Neural progenitor cell (in vitro differentiated cells): ENCODE measurements around the gene NSG2. TPM values are rescaled to one million over a fixed set of nuclear protein-coding genes. Genes with fewer than 3 reads are reported as not detected.

Source experiments
- DNase-seq: peaks from one replicate; pipeline ENCODE4 v3.0.0-alpha.2; 2016; ENCODE audit warnings: low spot score
- H2AFZ ChIP-seq: fragments of 200-600 bp; sonication (generic); replicated peaks from 2 replicates; pipeline ENCODE4 v1.6.1; 2016; ENCODE audit warnings: antibody characterized with exemption
- H3F3A ChIP-seq: fragments of 200-600 bp; sonication (generic); 2 replicates; pipeline ENCODE4 v1.6.1; 2016; ENCODE audit warnings: antibody characterized with exemption, low read depth
- H3K27ac ChIP-seq: fragments of 200-600 bp; sonication (generic); 2 replicates; pipeline ENCODE4 v1.5.1; 2016; ENCODE audit warnings: mild to moderate bottlenecking
- H3K27me3 ChIP-seq: fragments of 200-600 bp; sonication (generic); 2 replicates; pipeline ENCODE4 v1.6.1; 2016; ENCODE audit warnings: mild to moderate bottlenecking, moderate library complexity
- H3K36me3 ChIP-seq: fragments of 200-600 bp; sonication (generic); 2 replicates; pipeline ENCODE4 v1.5.1; 2016
- H3K4me1 ChIP-seq: fragments of 200-600 bp; sonication (generic); 2 replicates; pipeline ENCODE4 v1.6.1; 2016; ENCODE audit warnings: mixed run types
- H3K4me2 ChIP-seq: fragments of 200-600 bp; sonication (generic); 2 replicates; pipeline ENCODE4 v1.6.1; 2016
- H3K4me3 ChIP-seq: fragments of 200-600 bp; sonication (generic); 2 replicates; pipeline ENCODE4 v1.5.1; 2016
- H3K79me2 ChIP-seq: fragments of 200-600 bp; sonication (generic); 2 replicates; pipeline ENCODE4 v1.6.1; 2016; ENCODE audit warnings: low read depth
- H3K9ac ChIP-seq: fragments of 200-600 bp; sonication (generic); 2 replicates; pipeline ENCODE4 v1.6.1; 2016
- H3K9me3 ChIP-seq: fragments of 200-600 bp; sonication (generic); 2 replicates; pipeline ENCODE4 v1.5.1; 2016; ENCODE audit warnings: low read depth
- H4K20me1 ChIP-seq: fragments of 200-600 bp; sonication (generic); 2 replicates; pipeline ENCODE4 v1.6.1; 2016; ENCODE audit warnings: low read depth
- H3K27ac Mint-ChIP-seq: 3 replicates; pipeline ENCODE4 v1.8.0; 2021; ENCODE audit warnings: mixed read lengths
- H3K27me3 Mint-ChIP-seq: 2 replicates; pipeline ENCODE4 v1.8.0; 2022; ENCODE audit warnings: low read depth, mild to moderate bottlenecking, inconsistent platforms, moderate library complexity, mixed read lengths; ENCODE audit not compliant: insufficient read depth
- H3K36me3 Mint-ChIP-seq: 3 replicates; pipeline ENCODE4 v1.8.0; 2021; ENCODE audit warnings: mixed read lengths
- H3K4me1 Mint-ChIP-seq: 3 replicates; pipeline ENCODE4 v1.8.0; 2021; ENCODE audit warnings: mixed read lengths
- H3K4me3 Mint-ChIP-seq: 3 replicates; pipeline ENCODE4 v1.8.0; 2021; ENCODE audit warnings: mild to moderate bottlenecking, moderate library complexity, mixed read lengths
- H3K9me3 Mint-ChIP-seq: 3 replicates; pipeline ENCODE4 v1.8.0; 2020; ENCODE audit warnings: mixed read lengths
- EZH2 ChIP-seq: fragments of 200-600 bp; sonication (generic); IDR thresholded peaks from 2 replicates; pipeline ENCODE4 v1.6.1; 2017; ENCODE audit warnings: antibody characterized with exemption, mild to moderate bottlenecking, moderate library complexity
- EZH2phosphoT487 ChIP-seq: fragments of 200-600 bp; sonication (generic); IDR thresholded peaks from 2 replicates; pipeline ENCODE4 v1.6.1; 2017; ENCODE audit warnings: antibody characterized with exemption
- total RNA-seq: library from RNA; depleted of rRNA; stranded (reverse); fragments of >200 nt; gene quantifications from 2 replicates; pipeline ENCODE4 v1.2.3, GENCODE V29; 2015; ENCODE audit warnings: low replicate concordance
- TF ChIP-seq, protein P1 (sequence below): fragments of 200-600 bp; sonication (generic); IDR thresholded peaks from 2 replicates; pipeline ENCODE4 v1.5.1; 2017; ENCODE audit warnings: antibody characterized with exemption, mild to moderate bottlenecking

NSG2 gene
- total RNA-seq, 1 donor from 2014 or later, result 0.11 TPM

GRCh38 chr5:174020928-174021304, 24.6 kb upstream of the NSG2 start:
- H3K27ac Mint-ChIP-seq, result no peak overlapping the region
- H3K4me1 Mint-ChIP-seq, result peaks cover 11% of the 10 kb centered on the region
- H3K27me3 Mint-ChIP-seq, result no peaks in the 10 kb centered on the region
- no peak overlapping the region for H2AFZ ChIP-seq
- H3K36me3 ChIP-seq, result no peaks in the 10 kb centered on the region
- H3K9ac ChIP-seq, result no peak overlapping the region
- no peaks in the 10 kb centered on the region for H3F3A ChIP-seq
- H3K4me2 ChIP-seq, result no peak overlapping the region
- peaks cover 10% of the 10 kb centered on the region for H3K4me1 ChIP-seq
- H3K4me3 ChIP-seq, result no peak overlapping the region
- H3K9me3 Mint-ChIP-seq, result peaks cover 8% of the 10 kb centered on the region
- H3K36me3 Mint-ChIP-seq, result no peaks in the 10 kb centered on the region
- no peak overlapping the region for H3K27ac ChIP-seq
- TF ChIP-seq EZH2phosphoT487 (no peak), EZH2 (no peak)
- TF ChIP-seq, protein P1, sequence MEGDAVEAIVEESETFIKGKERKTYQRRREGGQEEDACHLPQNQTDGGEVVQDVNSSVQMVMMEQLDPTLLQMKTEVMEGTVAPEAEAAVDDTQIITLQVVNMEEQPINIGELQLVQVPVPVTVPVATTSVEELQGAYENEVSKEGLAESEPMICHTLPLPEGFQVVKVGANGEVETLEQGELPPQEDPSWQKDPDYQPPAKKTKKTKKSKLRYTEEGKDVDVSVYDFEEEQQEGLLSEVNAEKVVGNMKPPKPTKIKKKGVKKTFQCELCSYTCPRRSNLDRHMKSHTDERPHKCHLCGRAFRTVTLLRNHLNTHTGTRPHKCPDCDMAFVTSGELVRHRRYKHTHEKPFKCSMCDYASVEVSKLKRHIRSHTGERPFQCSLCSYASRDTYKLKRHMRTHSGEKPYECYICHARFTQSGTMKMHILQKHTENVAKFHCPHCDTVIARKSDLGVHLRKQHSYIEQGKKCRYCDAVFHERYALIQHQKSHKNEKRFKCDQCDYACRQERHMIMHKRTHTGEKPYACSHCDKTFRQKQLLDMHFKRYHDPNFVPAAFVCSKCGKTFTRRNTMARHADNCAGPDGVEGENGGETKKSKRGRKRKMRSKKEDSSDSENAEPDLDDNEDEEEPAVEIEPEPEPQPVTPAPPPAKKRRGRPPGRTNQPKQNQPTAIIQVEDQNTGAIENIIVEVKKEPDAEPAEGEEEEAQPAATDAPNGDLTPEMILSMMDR, result no peak
- H3K4me3 Mint-ChIP-seq, result no peak overlapping the region
- H3K27me3 ChIP-seq, result no peaks in the 10 kb centered on the region
- no peaks in the 10 kb centered on the region for H3K9me3 ChIP-seq
- no peaks in the 10 kb centered on the region for H4K20me1 ChIP-seq
- DNase-seq, result no peak
- H3K79me2 ChIP-seq, result no peaks in the 10 kb centered on the region

DNA sequence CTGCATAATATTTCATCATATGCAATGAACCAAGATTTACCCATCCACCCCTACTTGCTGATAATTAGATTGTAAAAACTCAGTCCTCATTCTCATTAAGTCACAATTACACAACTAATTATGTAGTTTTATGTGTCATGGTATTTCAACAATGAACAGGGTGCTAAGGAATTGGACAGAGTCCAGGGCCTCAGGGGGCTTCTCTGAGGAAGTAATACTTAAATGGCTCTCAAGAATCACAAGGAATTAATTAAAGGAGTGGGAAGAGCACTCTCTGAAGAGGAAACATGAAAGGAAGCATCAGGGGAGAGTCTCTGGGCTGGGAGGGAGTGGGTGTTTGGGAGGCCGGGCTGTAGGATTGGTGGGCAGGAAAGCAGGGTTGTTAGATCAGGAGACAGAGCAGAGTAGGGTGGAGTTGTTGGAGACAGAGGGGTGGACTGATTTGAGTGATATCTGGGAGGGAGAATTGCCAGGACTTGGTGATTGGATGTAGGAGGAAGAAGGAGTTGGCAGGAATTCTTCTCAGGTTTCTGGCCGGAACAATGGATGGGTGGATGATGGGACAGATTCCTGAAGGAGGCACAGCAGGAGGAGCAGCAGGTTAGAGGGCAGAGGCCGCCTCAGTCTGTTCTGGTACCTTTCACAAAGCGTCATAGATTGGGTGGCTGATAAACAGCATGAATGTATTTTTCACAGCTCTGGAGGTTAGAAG, 23.0 kb upstream of the NSG2 start:
- no peaks in the 10 kb centered on the region for H3K79me2 ChIP-seq
- no peak overlapping the region for H3K9ac ChIP-seq
- TF ChIP-seq EZH2phosphoT487 (no peak), EZH2 (no peak)
- TF ChIP-seq, protein P1, result no peak
- H3K36me3 ChIP-seq, result no peaks in the 10 kb centered on the region
- peak; percentile 34 for DNase-seq
- H3F3A ChIP-seq, result no peaks in the 10 kb centered on the region
- H2AFZ ChIP-seq, result peak overlapping the region; percentile 9
- Mint-ChIP-seq H3K27ac (peak overlapping the region; percentile 27), H3K27me3 (no peaks in the 10 kb centered on the region), H3K36me3 (no peaks in the 10 kb centered on the region), H3K4me3 (no peak overlapping the region), H3K9me3 (peaks cover 8% of the 10 kb centered on the region), H3K4me1 (peaks cover 11% of the 10 kb centered on the region)
- H3K27ac ChIP-seq, result no peak overlapping the region
- H3K4me2 ChIP-seq, result no peak overlapping the region
- H3K27me3 ChIP-seq, result no peaks in the 10 kb centered on the region
- peaks cover 10% of the 10 kb centered on the region for H3K4me1 ChIP-seq
- no peak overlapping the region for H3K4me3 ChIP-seq
- no peaks in the 10 kb centered on the region for H3K9me3 ChIP-seq
- no peaks in the 10 kb centered on the region for H4K20me1 ChIP-seq

DNA sequence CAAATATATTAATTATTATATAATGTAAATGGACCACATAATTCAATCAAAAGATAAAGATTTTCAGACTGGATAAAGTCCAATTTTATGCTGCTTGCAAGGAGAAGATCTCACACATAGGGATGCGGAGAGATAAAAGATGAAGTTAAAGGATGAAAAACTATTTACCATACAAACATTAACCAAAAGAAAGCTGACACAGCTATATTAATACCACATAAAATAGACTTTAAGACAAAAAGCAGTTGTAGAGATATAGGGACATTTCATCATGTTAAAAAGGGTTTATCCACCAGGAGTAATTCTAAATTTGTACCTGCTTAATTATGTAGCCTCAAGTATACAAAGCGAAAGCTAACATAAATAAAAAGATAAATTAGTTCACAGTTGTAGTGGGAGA, 15.2 kb upstream of the NSG2 start:
- Histone ChIP-seq H3K9ac (no peak overlapping the region), H3K79me2 (no peaks in the 10 kb centered on the region), H3K27me3 (no peaks in the 10 kb centered on the region), H3K9me3 (no peaks in the 10 kb centered on the region), H3K4me1 (no peaks in the 10 kb centered on the region), H3K4me2 (no peak overlapping the region), H2AFZ (no peak overlapping the region), H4K20me1 (no peaks in the 10 kb centered on the region), H3F3A (no peaks in the 10 kb centered on the region), H3K36me3 (no peaks in the 10 kb centered on the region), H3K27ac (no peak overlapping the region), H3K4me3 (no peak overlapping the region)
- Mint-ChIP-seq H3K36me3 (no peaks in the 10 kb centered on the region), H3K27me3 (peaks cover 4% of the 10 kb centered on the region), H3K27ac (no peak overlapping the region), H3K4me1 (no peaks in the 10 kb centered on the region), H3K4me3 (no peak overlapping the region), H3K9me3 (peaks cover 19% of the 10 kb centered on the region)
- no peak for DNase-seq
- TF ChIP-seq EZH2 (no peak), EZH2phosphoT487 (no peak)
- TF ChIP-seq, protein P1, result no peak
